Measurements from ENCODE around the gene PTPRR. TPM values are rescaled to one million over a fixed set of nuclear protein-coding genes. Genes with fewer than 3 reads are reported as not detected.

Gene PTPRR
- total and polyA plus RNA-seq, 10 of the 15 experiments (the other 5 are each of a cell fraction or from before 2014, with no cell fraction given): 0.14 to 3.1 (median 0.42) TPM

GRCh38 chr12:70619471-70620152 lies 300.9 kb downstream of the PTPRR start:
- Histone ChIP-seq H3K27ac (ENCODE audit: control insufficient read depth, insufficient read depth) (no peak overlapping the region), H4K20me1 (ENCODE audit: control insufficient read depth, insufficient read depth) (no peaks in the 10 kb centered on the region), H3K4me2 (ENCODE audit: control insufficient read depth, insufficient read depth) (no peak overlapping the region), H3K4me3 (no peak overlapping the region), H3K4me1 (ENCODE audit: control insufficient read depth, insufficient read depth, low read length) (no peaks in the 10 kb centered on the region), H3K9ac (ENCODE audit: control insufficient read depth, insufficient read depth, low read length) (no peak overlapping the region), H3K27me3 (replicated peaks in 1 of 2; ENCODE audit: control insufficient read depth in 2 of 2, insufficient read depth in 2 of 2, low read length in 1 of 2) (no peaks in the 10 kb centered on the region), H3K9me3 (replicated peaks; ENCODE audit: control insufficient read depth, insufficient read depth, low read length) (no peaks in the 10 kb centered on the region), H3K36me3 (ENCODE audit: control insufficient read depth in 2 of 2, insufficient read depth in 2 of 2, low read length in 1 of 2) (no peaks in the 10 kb centered on the region), H3K79me2 (ENCODE audit: control insufficient read depth, insufficient read depth, low read length) (no peaks in the 10 kb centered on the region), H2AFZ (ENCODE audit: control insufficient read depth, low read depth, low read length) (no peak overlapping the region)
- ATAC-seq (no peak), DNase-seq (ENCODE audit: low read depth, low spot score) (no peak), FAIRE-seq (no peak)
- CTCF ChIA-PET: interaction anchor here (1.2 to 1.3 kb wide), 2 partner anchors 74 to 740 kb away, joined by 3 read pairs; no protein-coding TSS in a partner anchor
- WGBS (ENCODE audit: insufficient coverage, insufficient replicate concordance, low lambda C conversion rate, missing lambda C conversion rate): 20% methylated on average over 5 of the region's 5 CpGs
- RAD21 ChIA-PET (ENCODE audit: unreplicated experiment): no interaction called here
- POLR2A ChIA-PET: no interaction called here
- TF ChIP-seq RAD21 (IDR thresholded peaks at IDR 0.05; ENCODE audit: insufficient read depth, low read depth, low read length): no peak
- no peak for TF ChIP-seq NR2F1 (conservative IDR thresholded peaks at IDR 0.05)
- no peak for TF ChIP-seq SMAD5 (IDR thresholded peaks at IDR 0.05; ENCODE audit: low read depth)
- no peak for TF ChIP-seq SPI1 (IDR thresholded peaks at IDR 0.05; ENCODE audit: borderline replicate concordance, insufficient read depth, low read depth, low read length)
- TF ChIP-seq GATAD2B (conservative IDR thresholded peaks at IDR 0.05; ENCODE audit: low read depth): no peak
- TF ChIP-seq NR2C1 (IDR thresholded peaks at IDR 0.05): no peak
- no peak for TF ChIP-seq NFXL1 (IDR thresholded peaks at IDR 0.05; ENCODE audit: borderline replicate concordance)
- no peak for TF ChIP-seq PAX8 (IDR thresholded peaks at IDR 0.05)
- TF ChIP-seq CHD4 (IDR thresholded peaks at IDR 0.05): no peak
- TF ChIP-seq, protein P1, sequence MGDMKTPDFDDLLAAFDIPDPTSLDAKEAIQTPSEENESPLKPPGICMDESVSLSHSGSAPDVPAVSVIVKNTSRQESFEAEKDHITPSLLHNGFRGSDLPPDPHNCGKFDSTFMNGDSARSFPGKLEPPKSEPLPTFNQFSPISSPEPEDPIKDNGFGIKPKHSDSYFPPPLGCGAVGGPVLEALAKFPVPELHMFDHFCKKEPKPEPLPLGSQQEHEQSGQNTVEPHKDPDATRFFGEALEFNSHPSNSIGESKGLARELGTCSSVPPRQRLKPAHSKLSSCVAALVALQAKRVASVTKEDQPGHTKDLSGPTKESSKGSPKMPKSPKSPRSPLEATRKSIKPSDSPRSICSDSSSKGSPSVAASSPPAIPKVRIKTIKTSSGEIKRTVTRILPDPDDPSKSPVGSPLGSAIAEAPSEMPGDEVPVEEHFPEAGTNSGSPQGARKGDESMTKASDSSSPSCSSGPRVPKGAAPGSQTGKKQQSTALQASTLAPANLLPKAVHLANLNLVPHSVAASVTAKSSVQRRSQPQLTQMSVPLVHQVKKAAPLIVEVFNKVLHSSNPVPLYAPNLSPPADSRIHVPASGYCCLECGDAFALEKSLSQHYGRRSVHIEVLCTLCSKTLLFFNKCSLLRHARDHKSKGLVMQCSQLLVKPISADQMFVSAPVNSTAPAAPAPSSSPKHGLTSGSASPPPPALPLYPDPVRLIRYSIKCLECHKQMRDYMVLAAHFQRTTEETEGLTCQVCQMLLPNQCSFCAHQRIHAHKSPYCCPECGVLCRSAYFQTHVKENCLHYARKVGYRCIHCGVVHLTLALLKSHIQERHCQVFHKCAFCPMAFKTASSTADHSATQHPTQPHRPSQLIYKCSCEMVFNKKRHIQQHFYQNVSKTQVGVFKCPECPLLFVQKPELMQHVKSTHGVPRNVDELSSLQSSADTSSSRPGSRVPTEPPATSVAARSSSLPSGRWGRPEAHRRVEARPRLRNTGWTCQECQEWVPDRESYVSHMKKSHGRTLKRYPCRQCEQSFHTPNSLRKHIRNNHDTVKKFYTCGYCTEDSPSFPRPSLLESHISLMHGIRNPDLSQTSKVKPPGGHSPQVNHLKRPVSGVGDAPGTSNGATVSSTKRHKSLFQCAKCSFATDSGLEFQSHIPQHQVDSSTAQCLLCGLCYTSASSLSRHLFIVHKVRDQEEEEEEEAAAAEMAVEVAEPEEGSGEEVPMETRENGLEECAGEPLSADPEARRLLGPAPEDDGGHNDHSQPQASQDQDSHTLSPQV (IDR thresholded peaks at IDR 0.05): no peak
- no peak for TF ChIP-seq NRF1 (conservative IDR thresholded peaks at IDR 0.05; ENCODE audit: low read depth, low read length)
- TF ChIP-seq, protein P2, sequence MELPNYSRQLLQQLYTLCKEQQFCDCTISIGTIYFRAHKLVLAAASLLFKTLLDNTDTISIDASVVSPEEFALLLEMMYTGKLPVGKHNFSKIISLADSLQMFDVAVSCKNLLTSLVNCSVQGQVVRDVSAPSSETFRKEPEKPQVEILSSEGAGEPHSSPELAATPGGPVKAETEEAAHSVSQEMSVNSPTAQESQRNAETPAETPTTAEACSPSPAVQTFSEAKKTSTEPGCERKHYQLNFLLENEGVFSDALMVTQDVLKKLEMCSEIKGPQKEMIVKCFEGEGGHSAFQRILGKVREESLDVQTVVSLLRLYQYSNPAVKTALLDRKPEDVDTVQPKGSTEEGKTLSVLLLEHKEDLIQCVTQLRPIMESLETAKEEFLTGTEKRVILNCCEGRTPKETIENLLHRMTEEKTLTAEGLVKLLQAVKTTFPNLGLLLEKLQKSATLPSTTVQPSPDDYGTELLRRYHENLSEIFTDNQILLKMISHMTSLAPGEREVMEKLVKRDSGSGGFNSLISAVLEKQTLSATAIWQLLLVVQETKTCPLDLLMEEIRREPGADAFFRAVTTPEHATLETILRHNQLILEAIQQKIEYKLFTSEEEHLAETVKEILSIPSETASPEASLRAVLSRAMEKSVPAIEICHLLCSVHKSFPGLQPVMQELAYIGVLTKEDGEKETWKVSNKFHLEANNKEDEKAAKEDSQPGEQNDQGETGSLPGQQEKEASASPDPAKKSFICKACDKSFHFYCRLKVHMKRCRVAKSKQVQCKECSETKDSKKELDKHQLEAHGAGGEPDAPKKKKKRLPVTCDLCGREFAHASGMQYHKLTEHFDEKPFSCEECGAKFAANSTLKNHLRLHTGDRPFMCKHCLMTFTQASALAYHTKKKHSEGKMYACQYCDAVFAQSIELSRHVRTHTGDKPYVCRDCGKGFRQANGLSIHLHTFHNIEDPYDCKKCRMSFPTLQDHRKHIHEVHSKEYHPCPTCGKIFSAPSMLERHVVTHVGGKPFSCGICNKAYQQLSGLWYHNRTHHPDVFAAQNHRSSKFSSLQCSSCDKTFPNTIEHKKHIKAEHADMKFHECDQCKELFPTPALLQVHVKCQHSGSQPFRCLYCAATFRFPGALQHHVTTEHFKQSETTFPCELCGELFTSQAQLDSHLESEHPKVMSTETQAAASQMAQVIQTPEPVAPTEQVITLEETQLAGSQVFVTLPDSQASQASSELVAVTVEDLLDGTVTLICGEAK (IDR thresholded peaks at IDR 0.05; ENCODE audit: borderline replicate concordance): no peak
- no peak for TF ChIP-seq POLR2AphosphoS5 (IDR thresholded peaks at IDR 0.05; ENCODE audit: low read length)
- TF ChIP-seq, protein P3, sequence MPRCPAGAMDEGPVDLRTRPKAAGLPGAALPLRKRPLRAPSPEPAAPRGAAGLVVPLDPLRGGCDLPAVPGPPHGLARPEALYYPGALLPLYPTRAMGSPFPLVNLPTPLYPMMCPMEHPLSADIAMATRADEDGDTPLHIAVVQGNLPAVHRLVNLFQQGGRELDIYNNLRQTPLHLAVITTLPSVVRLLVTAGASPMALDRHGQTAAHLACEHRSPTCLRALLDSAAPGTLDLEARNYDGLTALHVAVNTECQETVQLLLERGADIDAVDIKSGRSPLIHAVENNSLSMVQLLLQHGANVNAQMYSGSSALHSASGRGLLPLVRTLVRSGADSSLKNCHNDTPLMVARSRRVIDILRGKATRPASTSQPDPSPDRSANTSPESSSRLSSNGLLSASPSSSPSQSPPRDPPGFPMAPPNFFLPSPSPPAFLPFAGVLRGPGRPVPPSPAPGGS (IDR thresholded peaks at IDR 0.05; ENCODE audit: borderline replicate concordance, insufficient read depth, low read depth, low read length, poor library complexity, severe bottlenecking): no peak
- SMC1A ChIA-PET (ENCODE audit: uncharacterized antibody, unreplicated experiment): interaction anchor here (0.8 to 1.5 kb wide), 3 partner anchors 9 to 46 kb away, joined by 3 to 4 read pairs (median 3); no protein-coding TSS in a partner anchor
- intact Hi-C loops (cut with micrococcal nuclease; ENCODE audit: unreplicated experiment) (no loop called here), in situ Hi-C loops (cut with MboI) (no loop called here)
- no TSS peak for BruUV-seq (replicated peaks)
